ENCODE results near the gene FRMD8.
"Not testable (repeated sequence)": the region's sequence is repeated elsewhere in the genome, so short reads cannot be mapped to it uniquely, and the experiment has no call there.

The FRMD8 gene

DNA sequence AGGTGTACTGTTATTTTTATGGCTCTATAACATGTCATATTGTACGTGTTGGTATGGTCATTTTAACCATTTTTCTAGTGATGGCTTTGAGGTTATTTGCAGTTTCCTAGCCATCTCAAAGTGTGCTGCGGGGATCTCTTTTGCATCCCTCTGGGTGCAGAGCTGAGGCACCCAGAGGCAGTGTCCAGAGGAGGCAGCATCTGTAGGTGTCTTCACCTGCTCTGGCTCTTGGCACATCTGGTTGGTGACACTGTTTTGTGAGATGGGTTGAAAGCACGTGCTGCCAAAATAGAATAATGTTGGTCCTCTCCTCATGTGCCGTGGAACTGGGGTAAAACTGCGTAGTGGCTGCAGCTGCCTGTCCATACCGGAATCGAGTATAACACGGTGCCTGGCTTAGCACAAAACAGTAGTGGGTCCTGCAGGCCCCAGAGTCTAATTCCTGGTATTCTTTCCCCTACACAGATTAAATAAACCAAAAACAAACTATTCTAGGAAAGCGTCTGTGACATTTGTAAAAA is 49.0 kb downstream of the FRMD8 start:
- peak; percentile 26 for DNase-seq (ENCODE audit: low spot score)

DNA sequence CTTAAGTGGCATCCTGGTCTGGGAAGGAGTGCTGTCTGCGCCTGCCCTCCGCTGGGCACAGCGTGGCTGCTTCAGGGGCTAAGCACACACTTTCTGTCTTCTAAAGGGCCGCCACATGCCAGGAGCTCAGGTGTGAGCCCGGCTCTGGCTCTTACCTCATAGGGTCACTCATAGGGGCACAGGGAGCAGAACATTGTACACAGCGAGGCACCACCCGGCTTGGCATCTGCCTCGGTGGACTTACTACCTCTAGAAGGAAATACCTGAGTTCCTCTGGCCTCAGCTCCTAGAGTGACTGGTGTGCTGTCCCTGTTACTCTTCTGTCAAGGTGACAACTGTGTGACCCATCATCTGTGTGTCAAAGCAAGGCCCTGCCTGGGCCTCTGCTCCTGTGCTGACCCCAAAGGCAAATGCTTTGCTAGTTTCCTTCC is 49.6 kb downstream of the FRMD8 start:
- DNase-seq (ENCODE audit: low spot score) = peak; percentile 39

DNA sequence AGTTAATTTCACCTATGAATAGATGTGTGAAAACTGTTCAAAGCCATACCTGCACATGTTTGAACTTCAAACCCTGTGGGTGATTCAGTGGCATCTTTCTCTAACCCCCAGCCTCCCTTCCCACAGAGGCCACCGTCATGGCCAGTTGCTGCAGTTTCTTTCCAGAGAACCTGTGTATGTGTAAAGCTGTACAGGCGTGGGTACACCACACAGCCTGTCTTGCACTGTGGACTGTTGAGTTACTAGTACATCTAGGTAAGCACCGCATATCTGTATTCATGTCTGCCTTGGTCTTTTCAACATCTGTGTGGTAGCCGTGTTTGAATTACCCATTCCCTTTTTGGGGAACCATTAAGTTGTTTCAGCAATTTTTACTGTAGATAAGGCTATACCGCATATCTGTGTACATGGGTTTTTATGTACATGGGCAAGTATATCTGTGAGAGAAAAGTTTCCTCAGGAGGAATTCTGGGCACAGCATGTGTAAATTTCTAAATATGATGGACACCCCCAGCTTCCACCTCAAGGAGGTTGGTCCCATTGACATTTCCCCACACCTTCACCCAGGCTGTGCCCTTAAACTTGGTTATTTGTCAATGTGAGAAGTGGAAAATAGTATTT is 50.1 kb downstream of the FRMD8 start:
- DNase-seq (ENCODE audit: low spot score) = peak; percentile 36

DNA sequence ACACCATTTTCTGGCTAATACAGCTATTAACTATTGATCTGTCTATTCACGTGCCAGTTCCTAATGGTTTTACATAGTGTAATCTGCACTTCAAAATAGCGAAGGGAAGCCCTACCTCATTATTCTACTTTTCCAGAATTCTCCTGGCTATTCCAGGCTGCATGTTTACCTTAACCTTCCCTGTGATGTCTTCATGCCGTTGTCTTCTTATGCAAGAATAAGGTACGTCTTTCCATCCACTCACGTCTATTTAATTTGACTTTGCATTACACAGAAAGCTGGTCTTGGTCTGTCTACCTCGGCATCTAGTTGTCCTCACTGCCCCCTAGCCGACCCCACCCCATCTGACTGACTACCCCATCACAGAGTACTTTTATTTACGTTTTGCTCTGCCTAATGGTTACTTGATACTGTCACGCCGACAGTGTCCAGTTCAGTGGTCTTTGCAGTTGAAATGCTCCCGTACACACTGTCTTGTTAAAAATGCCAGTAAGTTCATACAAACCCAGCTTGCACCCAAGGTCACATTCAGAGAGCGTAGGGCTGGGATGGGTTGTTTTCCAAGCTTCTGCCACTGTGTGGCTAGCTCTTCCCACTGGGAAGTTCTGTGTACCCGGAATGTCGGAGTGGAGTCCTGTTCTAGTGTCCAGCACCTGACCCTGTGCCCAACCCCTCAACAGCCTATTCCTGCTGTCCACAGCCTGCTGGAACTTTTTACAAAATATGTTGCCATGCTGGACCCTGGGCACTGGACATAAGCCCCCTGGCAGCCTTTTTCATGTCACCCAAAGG is 51.2 kb downstream of the FRMD8 start:
- peak; percentile 23 for DNase-seq (ENCODE audit: low spot score)

DNA sequence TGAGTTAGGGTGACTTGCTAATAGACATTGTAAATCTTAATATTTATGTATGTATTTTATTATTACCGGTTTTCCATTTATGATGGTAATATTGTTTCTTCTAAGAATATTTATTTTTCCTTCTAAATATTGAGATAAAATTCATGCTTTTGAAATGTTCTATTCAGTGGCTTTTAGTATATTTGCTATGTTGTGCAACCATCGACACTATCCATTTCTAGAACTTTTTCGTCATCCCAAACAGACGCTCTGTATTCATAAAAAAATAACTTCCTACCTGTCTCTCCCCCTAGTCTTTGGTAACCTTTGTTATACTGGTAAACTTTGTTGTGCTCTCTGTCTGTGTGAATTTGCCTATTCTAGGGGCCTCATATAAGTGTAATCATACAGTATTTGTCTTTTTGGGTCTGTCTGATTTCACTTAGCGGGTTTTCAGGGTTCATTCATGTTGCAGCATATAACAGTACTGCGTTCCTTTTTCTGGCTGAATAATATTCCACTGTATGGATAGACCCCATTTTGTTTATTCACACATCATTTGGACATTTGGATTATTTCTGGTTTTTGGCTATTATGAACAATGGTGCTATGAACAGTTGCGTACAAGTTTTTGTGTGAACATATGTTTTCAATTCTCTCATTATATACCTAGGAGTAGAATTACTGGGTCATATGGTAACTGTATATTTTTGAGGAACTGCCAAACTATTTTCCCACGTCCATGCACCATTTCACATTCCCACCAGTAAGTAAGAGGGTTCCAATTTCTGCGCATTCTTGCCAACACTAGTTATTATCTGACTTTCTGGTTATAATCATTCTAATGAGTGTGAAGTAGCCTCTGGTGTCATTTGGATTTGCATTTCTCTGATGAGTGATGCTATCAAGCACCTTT is 52.1 kb downstream of the FRMD8 start:
- DNase-seq (ENCODE audit: low spot score) = peak; percentile 10

DNA sequence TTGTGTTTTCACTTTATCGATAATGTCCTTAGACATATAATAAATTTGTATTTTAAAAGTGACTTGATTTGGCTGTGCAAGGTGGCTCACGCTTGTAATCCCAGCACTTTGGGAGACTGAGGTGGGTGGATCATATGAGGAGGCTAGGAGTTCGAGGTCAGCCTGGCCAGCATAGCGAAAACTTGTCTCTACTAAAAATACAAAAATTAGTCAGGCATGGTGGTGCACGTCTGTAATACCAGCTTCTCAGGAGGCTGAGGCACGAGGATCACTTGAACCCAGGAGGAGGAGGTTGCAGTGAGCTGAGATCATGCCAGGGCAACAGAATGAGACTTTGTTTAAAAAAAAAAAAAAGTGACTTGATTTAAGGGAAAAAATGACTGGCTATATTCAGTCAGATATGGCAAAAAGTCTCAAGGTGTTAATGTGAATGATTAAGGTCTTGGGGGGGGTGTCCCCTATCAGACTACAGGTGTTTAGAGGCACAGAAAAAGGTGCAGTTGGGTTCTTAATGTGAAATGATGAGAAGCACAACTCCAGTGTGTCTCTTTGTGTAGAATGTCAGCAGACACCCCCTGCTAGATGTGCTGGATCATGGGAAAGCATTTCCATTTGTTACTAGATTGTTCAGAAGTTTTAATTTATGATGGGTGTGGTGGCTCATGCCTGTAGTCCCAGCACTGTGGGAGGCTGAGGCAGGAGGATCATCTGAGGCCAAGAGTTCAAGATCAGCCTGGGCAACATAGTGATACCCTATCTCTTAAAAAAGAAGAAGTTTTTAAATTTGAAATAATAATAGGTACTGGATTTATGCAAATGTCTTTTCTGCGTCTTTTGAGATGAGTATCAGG is 53.1 kb downstream of the FRMD8 start:
- peak; percentile 38 for DNase-seq (ENCODE audit: low spot score)

DNA sequence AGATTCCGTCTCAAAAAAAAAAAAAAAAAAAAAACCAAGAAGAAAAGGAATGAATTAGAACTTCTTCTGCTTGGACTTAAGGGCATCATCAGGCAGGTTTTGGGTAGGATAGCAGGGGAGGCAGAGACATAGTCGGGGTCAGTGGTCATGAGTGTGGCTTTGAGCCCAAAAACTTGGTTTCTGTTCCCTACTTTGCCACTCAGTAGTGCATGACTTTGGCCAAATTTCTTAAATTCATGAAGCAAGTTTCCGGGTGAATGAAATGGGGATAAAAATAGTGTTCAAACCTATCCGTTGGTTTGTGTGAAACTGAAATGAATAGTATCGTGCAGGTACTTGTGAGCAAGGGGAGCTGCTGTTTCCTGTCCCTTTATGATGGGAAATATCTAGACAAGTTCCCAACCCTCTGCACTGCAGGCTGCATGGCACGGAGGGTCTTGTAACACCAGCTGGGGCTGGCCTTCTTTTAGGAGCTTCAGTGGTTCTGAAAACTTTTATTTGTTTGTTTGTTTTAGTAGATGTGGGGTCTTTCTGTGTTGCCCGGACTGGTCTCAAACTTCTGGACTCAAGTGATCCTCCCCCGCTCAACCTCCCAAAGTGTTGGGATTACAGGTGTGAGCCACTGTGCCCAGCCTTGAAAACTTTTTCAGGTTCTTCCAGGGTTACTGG is 54.5 kb downstream of the FRMD8 start:
- DNase-seq (ENCODE audit: low spot score) = peak; percentile 26

DNA sequence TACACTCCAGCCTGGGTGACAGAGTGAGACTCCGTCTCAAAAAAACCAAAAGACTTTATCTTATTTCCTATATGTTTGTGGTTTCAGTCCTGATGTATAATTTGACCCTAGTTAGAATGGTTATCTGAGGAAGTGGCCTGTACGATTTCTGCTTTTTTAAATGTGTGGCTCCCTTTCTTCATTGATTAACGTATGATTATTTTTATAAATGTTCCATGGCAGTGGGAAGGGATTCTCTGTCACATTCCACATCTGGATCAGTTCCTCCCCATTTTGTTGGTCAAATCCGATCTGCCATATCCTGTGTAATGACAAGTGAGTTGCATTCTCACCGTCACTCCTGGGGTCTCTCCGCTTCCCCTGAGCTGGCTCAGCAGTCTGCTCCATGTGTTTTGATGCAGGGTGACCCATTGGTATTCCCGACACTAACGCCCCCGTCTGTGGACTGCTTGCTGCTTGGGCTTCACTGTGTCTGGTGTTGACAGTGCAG is 56.5 kb downstream of the FRMD8 start:
- peak; percentile 29 for DNase-seq (ENCODE audit: low spot score)

DNA sequence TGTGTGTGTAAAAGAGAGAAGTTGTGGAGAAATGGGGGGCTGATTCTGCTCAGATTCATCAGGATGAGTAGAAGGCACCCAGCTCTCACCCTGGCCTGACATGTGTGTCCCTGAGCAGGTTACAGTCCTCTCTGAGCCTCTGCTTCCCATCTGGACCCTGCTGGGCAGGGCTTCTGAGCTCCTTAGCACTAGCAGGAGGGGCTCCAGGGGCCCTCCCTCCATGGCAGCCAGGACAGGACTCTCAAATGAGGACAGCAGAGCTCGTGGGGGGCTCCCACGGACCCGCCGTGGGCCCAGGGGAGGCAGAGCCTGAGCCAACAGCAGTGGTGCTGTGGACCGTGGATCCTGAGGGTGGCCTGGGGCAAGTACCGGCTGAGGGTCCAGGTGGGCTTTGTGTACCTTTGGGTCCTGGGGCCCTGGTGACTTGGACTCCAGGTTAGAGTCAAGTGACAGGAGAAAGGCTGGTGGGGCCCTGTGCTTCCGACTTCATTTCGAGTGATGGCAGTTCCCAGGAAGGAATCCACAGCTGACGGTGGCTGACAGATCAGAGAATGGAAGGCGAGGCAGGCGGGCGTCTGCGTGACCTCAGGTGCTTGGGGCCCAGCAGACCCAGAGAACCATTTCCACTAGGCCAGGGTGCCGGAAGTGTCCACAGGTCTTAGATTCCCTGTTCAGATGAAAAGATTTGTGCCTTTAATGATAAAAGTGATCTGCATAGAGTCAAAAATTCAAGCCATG is 58.0 kb downstream of the FRMD8 start:
- no peak for DNase-seq (ENCODE audit: low spot score)

DNA sequence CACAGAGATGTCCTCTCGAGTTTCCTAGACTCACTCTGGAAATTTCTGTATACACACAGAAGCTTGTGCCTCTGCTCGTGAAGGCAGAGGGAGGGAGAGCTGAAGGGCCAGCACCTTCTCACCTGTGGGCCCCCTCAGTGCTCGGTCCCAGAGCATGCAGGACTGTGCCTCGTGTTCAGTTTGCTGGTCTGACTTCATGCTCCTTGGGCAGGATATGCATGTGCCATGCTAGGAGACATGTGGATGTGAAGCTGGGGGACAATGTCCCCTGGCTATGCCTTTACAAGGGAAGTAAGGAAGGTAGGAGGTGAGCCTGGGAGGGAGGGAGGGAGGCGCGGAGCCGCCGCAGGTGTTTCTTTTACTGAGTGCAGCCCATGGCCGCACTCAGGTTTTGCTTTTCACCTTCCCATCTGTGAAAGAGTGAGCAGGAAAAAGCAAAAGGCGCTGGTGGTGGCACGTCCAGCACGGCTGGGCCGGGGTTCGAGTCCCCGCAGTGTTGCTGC is 58.7 kb downstream of the FRMD8 start:
- no peak for DNase-seq (ENCODE audit: low spot score)

DNA sequence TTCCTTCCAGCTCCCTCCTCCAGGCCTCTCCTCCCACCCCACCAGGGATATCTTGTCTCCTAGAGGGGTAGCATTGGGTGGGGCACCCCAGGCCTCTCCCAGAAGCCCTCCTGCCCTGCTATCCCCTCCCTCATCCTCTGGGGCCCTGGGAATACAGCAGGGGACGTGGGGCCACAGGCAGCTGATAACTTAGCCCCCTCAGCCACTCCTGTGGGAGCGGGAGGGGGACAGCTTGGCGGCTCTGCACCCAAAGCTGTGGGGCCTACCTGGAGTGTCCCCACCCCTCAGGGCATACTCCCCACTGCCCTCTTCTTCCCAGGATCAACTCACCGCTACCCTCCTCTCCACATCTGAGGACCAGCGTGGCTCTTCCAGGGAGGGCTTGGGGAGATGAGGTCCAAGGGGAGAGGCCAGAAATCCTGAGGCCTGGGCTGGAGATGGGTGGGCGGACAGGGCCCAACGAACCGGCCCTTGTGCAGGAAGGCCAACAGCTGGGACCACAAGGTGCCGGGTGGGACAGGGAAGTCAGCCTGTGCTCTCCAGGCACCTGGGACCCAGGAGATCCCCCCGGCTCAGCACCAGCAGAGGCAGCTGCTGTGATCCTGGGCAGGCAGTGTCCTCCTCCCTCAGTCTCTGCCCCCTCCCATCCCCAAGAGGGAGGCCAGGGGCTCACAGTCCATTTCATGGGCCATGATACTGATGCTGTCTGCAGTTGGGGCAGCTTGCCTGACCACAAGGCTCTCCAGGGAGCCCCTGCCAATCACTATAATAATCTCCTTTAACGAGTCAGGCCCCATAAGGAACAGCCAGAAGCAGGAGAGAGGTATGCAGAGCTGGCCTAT is 59.4 kb downstream of the FRMD8 start:
- DNase-seq (ENCODE audit: low spot score) = no peak

DNA sequence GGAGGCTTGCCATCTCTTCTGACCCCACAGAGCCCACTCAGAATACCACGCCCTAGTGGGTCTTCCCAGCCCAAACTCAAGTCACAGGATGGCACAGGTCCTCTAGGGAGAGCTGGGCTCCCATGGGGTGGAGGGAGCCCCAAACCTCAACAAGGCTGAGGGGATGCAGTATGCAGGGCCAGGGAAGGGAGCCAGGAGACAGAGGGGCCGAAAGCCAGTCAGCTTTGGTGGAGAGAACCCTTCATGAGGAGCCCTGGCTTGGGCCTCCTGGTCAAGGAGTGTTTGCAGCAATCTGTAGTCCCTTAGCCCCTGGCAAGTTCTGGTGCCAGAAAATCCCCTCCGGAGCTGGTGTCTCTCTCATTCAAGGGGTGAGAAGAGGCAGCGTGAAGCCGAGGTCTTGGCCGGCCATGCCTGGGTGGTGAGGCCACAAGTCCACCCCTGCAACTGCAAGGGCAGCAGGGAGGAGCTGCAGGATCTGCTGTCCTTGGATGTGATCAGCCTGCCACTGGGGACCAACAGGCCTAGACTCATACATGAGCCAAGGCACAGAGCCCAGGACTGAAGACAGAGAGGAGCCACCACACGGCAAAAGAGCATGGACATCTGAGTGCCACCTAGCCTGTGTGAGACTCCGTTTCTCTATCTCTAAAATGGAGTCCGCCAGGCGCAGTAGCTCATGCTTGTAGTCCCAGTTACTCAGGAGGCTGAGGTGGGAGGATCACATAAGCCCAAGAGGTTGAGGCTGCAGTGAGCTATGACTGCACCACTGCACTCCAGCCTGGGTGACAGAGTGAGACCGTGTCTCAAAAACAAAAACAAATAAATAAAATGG is 60.2 kb downstream of the FRMD8 start:
- DNase-seq (ENCODE audit: low spot score) = peak; percentile 41

DNA sequence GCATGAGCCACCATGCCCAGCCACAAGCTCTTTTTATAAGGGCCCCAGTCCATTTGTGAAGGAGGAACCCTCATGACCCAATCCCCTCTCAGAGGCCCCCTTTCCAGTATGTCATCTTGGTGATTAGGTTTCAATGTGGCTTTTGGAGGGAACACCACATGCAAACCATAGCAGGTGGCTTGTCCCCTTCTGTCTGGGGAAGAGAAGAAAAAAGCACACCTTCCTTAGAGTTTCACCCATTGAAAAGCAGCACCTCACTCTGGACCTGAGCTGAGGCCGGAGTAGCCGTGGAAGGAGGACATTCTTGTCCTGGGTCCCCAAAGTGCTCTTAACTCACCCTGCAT is 61.6 kb downstream of the FRMD8 start:
- DNase-seq (ENCODE audit: low spot score) = no peak

DNA sequence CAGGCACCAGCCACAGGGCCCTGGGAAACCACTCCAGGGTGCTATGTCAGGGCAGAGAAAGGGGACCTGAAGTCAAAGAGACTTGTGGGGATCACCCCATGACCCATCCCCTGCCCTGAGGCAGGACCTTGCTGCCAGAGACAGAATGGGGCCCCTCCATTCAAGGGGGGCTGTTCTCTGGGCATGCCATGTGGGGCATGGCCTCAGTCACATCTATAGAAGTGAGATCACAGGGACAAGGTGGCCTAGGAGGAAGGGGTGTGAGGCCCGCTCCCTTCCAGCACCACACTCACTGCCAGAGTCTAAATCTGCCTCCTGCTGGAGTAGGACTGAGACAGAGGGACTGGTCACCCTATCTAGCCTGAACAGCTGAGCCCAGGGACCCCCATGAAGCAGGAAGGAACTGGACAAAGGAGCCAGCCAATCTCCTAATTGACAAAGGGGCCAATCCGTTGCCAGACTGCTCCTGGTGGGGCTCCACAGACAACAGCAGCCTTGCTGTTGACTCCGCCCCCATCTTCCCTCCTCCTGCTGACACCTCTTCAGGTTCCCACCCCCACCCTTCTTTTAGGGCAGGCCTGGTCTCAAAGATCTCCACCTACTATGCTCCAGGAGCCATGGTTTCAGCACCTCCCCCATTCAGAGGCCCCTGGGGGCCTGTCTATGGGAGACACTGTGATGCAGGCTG is 62.1 kb downstream of the FRMD8 start:
- DNase-seq (ENCODE audit: low spot score) = peak; percentile 57

DNA sequence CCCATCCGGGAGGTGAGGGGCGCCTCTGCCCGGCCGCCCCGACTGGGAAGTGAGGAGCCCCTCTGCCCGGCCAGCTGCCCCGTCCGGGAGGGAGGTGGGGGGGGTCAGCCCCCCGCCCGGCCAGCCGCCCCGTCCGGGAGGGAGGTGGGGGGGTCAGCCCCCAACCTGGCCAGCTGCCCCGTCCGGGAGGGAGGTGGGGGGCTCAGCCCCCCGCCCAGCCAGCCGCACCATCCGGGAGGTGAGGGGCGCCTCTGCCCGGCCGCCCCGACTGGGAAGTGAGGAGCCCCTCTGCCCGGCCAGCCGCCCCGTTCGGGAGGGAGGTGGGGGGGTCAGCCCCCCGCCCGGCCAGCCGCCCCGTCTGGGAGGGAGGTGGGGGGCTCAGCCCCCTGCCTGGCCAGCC is 64.9 kb downstream of the FRMD8 start:
- not testable (repeated sequence) for DNase-seq (ENCODE audit: low spot score)

DNA sequence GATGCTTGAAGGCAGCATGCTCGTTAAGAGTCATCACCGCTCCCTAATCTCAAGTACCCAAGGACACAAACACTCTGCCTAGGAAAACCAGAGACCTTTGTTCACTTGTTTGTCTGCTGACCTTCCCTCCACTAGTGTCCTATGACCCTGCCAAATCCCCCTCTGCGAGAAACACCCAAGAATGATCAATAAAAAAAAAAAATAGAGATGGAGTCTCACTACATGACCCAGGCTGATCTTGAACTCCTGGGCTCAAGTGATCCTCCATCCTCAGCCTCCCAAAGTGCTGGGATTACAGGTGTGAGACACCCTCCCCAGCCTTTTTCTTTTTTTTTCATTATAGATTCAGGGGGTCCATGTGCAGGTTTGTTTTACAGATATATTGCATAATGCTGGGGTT is 65.8 kb downstream of the FRMD8 start:
- DNase-seq (ENCODE audit: low spot score) = not testable (repeated sequence)

DNA sequence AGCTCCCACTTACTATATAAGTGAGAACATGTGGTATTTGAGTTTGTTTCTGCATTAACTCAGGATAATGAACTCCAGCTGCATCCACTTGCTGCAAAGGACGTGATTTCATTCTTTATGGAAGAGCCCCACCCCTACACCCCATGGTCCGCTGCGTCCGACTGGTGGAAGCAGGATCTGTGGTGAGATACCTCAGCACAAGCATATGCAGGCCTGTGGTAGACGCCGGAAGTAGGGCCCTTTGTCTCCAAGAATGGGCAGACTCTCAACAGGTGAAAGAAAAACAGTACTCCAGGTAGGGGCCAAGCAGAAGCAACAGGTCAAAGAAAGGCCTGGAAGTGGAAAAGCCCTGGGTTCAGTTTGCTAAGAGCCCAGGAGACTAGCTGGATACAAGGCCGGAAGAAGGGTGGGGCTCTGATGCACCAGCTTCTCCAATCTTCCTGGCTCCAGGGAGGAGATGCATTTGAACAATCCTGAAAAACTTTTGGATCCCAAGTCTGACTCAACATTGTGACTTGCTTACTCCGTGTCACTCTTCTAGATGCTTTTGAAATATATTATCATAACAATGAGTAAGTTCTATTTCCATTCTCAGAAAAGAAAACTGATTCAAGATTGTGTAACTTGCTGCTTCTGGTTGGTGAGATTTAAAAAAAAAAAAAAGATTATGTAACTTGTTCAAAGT is 66.5 kb downstream of the FRMD8 start:
- DNase-seq (ENCODE audit: low spot score) = peak; percentile 58

All from kidney tubule cell (primary cell).